Activated T-cell treated with anti-CD3 and anti-CD28 coated beads for 4 hours (primary cell): ENCODE results near the gene EPHB6.

Source experiments
- DNase-seq: peaks from one replicate; pipeline ENCODE4 v3.0.0-alpha.2; 2020

EPHB6 gene

GRCh38 chr7:142880876-142881505 is 26.1 kb downstream of the EPHB6 start:
- DNase-seq, result peak; percentile 16

DNA sequence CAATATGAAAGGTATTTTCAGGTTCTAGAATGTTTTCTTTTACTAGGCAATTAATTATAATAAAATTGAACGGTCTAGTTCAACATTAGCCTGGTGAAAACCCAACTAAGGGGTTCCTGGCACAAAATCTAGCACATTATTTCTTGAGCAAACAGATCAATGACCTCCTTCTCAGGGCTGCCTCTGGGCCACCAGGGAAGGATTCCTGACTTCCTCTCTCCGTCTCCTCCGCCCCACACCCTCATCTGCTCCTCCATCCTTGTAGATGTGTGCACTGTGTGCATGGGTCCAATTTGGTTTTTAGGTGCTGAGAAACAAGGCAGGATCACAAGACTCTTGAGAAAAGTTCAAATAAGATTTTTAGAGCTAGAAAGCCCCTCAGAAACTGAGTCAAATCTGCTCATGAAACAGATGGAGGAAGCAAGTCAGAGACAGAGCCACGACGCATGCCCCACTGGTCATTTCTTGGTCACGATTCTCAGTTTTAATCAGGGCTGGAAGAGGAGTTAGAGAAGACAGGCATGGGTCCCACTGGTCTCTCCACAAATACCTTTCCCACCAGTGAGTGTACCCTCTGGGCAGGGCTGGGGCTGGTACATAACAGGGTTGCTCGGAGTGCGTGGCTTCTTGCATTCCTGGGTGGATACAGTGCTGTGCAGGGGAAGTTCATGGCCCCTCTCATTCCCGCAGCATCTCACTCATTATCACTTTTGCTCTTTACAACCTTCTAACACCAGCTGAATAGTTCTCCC is 26.9 kb downstream of the EPHB6 start:
- DNase-seq, result no peak

- no peak for DNase-seq
Measured at GRCh38 chr7:142882338-142882678, 27.4 kb downstream of the EPHB6 start.

- DNase-seq, result no peak
Measured at GRCh38 chr7:142883145-142883544, 28.3 kb downstream of the EPHB6 start.

- DNase-seq, result no peak
Measured at GRCh38 chr7:142883571-142884285, 28.9 kb downstream of the EPHB6 start.

GRCh38 chr7:142884286-142884640 is 29.4 kb downstream of the EPHB6 start:
- DNase-seq, result no peak

GRCh38 chr7:142885311-142886230 is 30.7 kb downstream of the EPHB6 start, which contains the start of gene TRPV6:
TSS of gene TRPV6 (minus strand) at chr7:142885745.
- DNase-seq, result no peak

GRCh38 chr7:142886866-142887265 is 32.0 kb downstream of the EPHB6 start:
- no peak for DNase-seq

GRCh38 chr7:142887282-142888015 is 32.6 kb downstream of the EPHB6 start:
- no peak for DNase-seq

GRCh38 chr7:142889816-142890215 is 34.9 kb downstream of the EPHB6 start:
- DNase-seq, result no peak

GRCh38 chr7:142890874-142891485 is 36.1 kb downstream of the EPHB6 start:
- no peak for DNase-seq

GRCh38 chr7:142891490-142892082 is 36.7 kb downstream of the EPHB6 start:
- DNase-seq, result no peak

DNA sequence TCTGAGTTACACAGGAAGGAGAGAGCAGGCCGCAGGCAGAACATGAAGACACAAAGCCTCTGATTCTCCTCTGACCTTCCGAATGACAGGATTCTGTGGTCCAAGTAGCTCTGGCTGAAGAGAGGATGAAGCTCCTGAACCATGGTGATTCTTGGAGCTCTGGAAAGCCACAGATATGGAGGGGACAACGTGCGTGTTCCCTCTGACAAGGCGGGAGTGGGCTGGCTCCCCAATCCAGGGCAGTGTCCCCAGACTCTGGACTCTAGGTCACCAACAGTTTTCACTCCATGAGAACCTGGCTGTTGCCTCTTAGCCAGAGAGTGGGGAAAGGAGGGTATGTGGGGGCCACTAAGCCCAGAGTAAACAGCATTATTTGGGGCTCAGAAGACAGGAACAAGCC is 38.1 kb downstream of the EPHB6 start:
- no peak for DNase-seq

- DNase-seq, result no peak
Measured at GRCh38 chr7:142894112-142894984, 39.5 kb downstream of the EPHB6 start.

GRCh38 chr7:142894985-142895593 is 40.2 kb downstream of the EPHB6 start:
- DNase-seq, result no peak

GRCh38 chr7:142896151-142896550 is 41.3 kb downstream of the EPHB6 start:
- DNase-seq, result no peak

DNA sequence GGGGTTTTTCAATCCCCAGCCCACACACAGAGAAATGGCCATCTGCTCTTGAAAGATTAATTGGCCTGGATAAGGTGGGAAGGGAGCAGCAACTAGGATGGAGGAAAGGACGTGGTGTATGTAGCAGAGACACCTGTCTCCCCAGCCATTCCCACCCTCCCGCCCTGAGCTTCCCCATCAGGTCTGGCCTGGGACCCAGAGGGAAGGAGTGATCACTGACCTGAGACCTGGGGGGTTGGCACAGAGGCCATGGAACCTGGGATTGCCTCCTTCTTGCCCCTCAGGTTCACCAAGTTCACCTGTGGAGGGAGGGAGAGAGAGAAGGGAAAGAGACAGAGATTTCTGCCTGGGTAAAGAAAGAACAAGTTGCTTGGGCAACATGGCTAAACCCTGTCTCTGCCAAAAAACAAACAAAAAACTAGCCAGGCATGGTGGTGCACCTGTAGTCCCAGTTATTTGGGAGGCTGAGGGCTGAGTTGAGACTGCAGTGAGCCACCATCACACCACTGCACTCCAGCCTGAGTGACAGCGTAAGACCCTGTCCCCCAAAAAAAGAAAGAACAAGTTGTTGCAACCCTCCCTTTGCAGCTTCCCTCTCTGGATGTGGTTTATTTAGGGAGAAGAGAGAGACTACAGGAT is 42.0 kb downstream of the EPHB6 start:
- no peak for DNase-seq

DNA sequence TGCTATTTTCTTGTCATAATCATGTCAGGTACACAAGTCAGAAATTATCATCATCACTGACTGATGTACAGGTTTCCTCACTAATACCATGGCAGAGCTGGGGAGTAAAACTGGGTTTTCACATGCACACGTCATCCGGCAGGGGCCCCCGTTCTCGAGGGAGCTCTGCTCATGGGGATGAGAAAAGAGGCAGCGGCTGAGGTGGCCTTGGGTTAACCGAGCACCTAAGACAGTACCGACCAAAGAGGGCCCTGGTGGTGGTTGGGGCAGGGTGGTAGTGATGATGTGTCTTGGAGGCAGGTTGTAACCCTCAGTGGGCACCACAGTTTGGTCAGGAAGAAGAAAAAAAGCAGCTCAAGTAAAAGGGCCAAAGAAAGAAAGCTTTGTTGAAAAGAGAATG is 42.8 kb downstream of the EPHB6 start:
- DNase-seq, result no peak

GRCh38 chr7:142898377-142899170 is 43.7 kb downstream of the EPHB6 start:
- no peak for DNase-seq
